Suppressor macrophage (primary cell): Measurements from ENCODE around the gene PLPPR3.
"Not testable (repeated sequence)": the region's sequence is repeated elsewhere in the genome, so short reads cannot be mapped to it uniquely, and the experiment has no call there.

Experiments used
- DNase-seq, 4 experiments: peaks; one replicate each; pipeline ENCODE4 v3.0.0-alpha.2; 2020 to 2022

Gene PLPPR3

GRCh38 chr19:853014-853585 lies 31.3 kb upstream of the PLPPR3 start:
- DNase-seq = no peak

- DNase-seq = peak in 1 of 4 experiments; percentile 47
Measured at GRCh38 chr19:852136-853013, 30.6 kb upstream of the PLPPR3 start, which contains the start of gene ELANE. ELANE (plus strand) TSS chr19:852303; CDS start chr19:852329, 26 bp downstream.

GRCh38 chr19:850979-851335 lies 29.2 kb upstream of the PLPPR3 start:
- DNase-seq = no peak

GRCh38 chr19:850221-850978 lies 28.6 kb upstream of the PLPPR3 start:
- peak; percentile 75 to 88 (median 80) for DNase-seq

GRCh38 chr19:849195-849594 lies 27.4 kb upstream of the PLPPR3 start:
- DNase-seq = not testable (repeated sequence)

- no peak for DNase-seq
Measured at GRCh38 chr19:848386-848921, 26.7 kb upstream of the PLPPR3 start.

DNA sequence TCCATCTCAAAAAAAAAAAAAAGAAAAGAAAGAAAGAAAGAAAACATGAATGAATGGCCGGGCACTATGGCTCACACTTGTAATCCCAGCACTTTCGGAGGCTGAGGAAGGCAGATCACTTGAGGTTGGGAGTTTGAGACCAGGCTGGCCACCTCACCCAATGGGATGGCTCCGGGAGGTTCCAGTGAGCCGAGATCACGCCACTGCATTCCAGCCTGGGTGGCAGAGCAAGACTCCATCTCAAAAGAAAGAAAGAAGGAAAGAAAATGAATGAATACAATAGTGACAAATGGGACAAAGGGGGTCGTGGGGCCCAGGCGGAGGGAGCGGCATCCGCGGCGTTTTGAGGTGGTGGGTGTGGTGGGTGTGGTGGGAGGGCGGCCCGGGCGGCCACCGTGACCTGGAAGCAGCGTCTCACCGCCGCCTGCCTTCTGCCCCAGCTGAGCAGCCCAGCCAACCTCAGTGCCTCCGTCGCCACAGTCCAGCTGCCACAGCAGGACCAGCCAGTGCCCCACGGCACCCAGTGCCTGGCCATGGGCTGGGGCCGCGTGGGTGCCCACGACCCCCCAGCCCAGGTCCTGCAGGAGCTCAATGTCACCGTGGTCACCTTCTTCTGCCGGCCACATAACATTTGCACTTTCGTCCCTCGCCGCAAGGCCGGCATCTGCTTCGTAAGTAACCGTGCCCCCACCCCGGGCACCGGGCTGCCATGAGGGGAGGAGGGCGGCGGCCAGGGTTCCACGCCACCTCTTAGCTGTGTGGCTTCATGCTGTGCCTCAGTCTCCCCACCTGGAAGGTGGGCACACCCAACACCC lies 24.2 kb upstream of the PLPPR3 start:
- no peak for DNase-seq

DNA sequence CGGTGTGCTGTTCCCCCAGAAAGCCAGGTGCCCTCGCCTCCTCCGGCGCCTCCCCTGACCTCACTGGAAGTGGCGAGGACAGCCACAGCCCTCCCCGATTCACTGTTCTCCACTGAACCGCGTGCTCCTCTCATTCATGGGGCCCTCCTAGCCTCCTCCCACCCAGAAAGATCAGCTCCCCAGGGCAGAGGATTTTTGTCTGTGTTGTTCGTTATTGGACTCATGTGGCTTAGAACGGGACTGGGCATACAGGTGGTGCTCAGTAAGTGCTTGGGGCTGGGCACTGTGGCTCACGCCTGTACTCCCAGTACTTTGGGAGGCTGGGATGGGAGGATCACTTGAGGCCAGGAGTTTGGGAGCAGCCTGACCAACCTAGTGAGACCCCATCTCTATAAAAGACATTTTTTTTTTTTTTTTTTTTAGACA lies 22.8 kb upstream of the PLPPR3 start:
- DNase-seq = no peak

DNA sequence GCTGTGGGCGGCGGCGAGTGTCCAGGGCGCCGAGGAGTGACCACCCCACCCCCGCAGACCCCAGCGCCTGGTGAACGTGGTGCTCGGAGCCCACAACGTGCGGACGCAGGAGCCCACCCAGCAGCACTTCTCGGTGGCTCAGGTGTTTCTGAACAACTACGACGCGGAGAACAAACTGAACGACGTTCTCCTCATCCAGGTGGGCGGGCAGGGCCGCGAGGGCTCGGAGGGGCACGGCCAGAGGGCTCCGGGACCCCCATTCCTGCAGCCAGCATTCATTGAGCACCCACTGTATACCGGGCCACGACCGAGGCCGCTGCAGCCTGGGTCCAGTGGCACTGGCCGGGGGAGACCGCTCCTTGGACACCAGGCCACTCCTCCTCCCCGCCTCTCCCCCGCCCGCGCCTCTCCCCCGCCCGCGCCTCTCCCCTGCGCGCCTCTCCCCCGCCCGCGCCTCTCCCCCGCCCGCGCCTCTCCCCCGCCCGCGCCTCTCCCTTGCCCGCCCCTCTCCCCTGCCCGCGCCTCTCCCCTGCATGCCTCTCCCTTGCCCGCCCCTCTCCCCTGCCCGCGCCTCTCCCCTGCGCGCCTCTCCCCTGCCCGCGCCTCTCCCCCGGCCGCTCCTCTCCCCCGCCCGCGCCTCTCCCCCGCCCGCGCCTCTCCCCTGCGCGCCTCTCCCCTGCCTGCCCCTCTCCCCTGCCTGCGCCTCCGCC lies 22.2 kb upstream of the PLPPR3 start:
- no peak for DNase-seq

GRCh38 chr19:843180-843835 lies 21.6 kb upstream of the PLPPR3 start:
- peak; percentile 43 to 79 (median 55) for DNase-seq

GRCh38 chr19:842802-843179 lies 21.0 kb upstream of the PLPPR3 start:
- DNase-seq = not testable (repeated sequence)

- DNase-seq = peak; percentile 76 to 86 (median 82)
Measured at GRCh38 chr19:840519-841206, 18.9 kb upstream of the PLPPR3 start, which contains the start of gene PRTN3. PRTN3 (plus strand) TSS chr19:840999; CDS start chr19:841009, 10 bp downstream.

- DNase-seq = no peak
Measured at GRCh38 chr19:835210-835810, 13.6 kb upstream of the PLPPR3 start.

DNA sequence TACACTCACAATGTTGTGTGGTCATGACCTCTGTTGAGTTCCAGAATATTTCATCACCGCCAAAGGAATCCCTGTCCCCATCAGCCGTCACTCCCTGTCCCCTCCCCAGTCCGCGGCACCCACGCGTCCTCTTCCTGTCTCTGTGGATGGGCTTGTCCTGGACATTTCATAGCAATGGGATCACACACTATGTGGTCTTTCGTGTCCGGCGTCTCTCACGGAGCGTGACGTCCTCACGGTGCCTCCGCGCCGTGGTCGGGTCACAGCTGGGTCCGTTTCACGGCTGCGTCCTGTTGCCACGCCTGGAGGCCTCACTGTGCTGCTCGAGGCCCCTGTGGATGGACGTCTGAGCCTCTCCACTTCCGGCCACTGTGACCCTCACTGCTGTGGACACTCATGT lies 12.5 kb upstream of the PLPPR3 start:
- DNase-seq = no peak

GRCh38 chr19:831407-832369 lies 9.9 kb upstream of the PLPPR3 start:
- no peak for DNase-seq

GRCh38 chr19:829129-829758 lies 7.5 kb upstream of the PLPPR3 start:
- no peak for DNase-seq

DNA sequence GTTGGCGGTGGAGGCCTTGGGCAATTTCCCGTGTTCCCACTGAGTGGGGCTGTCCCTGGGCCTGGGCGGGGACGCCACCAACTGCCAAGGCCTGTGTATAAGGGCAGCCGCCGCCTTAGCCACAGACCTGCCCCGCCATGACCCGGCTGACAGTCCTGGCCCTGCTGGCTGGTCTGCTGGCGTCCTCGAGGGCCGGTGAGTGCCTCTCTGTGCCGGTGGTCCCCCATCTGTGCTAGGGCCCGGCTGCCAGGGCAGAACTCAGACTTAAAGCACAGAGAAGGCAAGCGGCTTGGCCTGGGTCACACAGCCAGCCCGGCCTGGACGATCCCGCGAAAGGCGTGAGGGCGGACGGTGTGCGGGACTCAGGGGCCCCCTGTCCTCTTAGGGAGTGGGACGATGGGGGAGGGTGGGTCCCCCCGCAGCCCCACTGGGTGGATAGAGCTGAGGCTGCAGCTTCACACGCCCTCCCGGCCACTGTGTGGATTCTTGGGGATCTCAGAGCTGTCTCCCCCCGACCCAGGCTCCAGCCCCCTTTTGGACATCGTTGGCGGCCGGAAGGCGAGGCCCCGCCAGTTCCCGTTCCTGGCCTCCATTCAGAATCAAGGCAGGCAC lies 6.1 kb upstream of the PLPPR3 start, which contains the start of gene AZU1:
TSS of gene AZU1 (plus strand) at position 128 of the 612 bp plus-strand sequence. CDS start at position 138, 10 bp downstream.
- peak; percentile 71 to 90 (median 81) for DNase-seq
